ENCODE data around the gene NLGN1.

The NLGN1 gene

GRCh38 chr3:173401369-173401768 is 3.8 kb downstream of the NLGN1 start:
- TF ChIP-seq, protein P1, sequence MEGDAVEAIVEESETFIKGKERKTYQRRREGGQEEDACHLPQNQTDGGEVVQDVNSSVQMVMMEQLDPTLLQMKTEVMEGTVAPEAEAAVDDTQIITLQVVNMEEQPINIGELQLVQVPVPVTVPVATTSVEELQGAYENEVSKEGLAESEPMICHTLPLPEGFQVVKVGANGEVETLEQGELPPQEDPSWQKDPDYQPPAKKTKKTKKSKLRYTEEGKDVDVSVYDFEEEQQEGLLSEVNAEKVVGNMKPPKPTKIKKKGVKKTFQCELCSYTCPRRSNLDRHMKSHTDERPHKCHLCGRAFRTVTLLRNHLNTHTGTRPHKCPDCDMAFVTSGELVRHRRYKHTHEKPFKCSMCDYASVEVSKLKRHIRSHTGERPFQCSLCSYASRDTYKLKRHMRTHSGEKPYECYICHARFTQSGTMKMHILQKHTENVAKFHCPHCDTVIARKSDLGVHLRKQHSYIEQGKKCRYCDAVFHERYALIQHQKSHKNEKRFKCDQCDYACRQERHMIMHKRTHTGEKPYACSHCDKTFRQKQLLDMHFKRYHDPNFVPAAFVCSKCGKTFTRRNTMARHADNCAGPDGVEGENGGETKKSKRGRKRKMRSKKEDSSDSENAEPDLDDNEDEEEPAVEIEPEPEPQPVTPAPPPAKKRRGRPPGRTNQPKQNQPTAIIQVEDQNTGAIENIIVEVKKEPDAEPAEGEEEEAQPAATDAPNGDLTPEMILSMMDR (IDR thresholded peaks at IDR 0.05; ENCODE audit: unreplicated experiment in 3 of 3): no peak
- Mint-ChIP-seq H3K4me3 (no peak overlapping the region), H3K9me3 (no peaks in the 10 kb centered on the region), H3K4me1 (peaks cover 32% of the 10 kb centered on the region), H3K27me3 (ENCODE audit: low read depth) (peaks cover 19% of the 10 kb centered on the region), H3K36me3 (ENCODE audit: low read depth) (no peaks in the 10 kb centered on the region), H3K27ac (peak overlapping the region in 1 of 3 experiments; percentile 16)

DNA sequence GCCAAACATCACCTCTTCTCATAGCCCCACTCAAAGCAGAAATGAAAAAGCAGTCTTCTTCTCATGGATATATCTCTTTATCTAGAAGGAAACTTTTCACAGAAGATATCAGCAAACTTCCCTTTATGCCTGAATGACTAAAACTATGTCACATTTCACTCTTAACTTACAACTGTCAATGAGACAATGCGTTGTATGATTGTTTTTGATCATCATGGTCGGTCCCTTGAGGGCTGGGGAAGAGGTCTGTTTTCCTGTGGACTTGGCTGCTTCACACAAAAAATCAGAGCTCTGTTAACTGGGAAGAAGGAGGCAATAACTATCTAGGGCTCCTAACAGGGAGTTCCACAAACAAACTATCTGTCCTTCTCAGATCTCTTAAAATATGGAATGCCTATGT is 5.1 kb downstream of the NLGN1 start:
- Mint-ChIP-seq H3K4me1 (peaks cover 24% of the 10 kb centered on the region), H3K36me3 (ENCODE audit: low read depth) (no peaks in the 10 kb centered on the region), H3K27me3 (ENCODE audit: low read depth) (peaks cover 9% of the 10 kb centered on the region), H3K9me3 (no peaks in the 10 kb centered on the region), H3K4me3 (no peak overlapping the region), H3K27ac (no peak overlapping the region)
- TF ChIP-seq, protein P1 (IDR thresholded peaks at IDR 0.05; ENCODE audit: unreplicated experiment in 3 of 3): no peak

GRCh38 chr3:173403376-173403775 is 5.8 kb downstream of the NLGN1 start:
- Mint-ChIP-seq H3K9me3 (no peaks in the 10 kb centered on the region), H3K4me1 (peaks cover 17% of the 10 kb centered on the region), H3K27me3 (ENCODE audit: low read depth) (peaks cover 4% of the 10 kb centered on the region), H3K36me3 (ENCODE audit: low read depth) (no peaks in the 10 kb centered on the region), H3K27ac (no peak overlapping the region), H3K4me3 (no peak overlapping the region)
- TF ChIP-seq, protein P1 (IDR thresholded peaks at IDR 0.05; ENCODE audit: unreplicated experiment in 3 of 3): no peak

DNA sequence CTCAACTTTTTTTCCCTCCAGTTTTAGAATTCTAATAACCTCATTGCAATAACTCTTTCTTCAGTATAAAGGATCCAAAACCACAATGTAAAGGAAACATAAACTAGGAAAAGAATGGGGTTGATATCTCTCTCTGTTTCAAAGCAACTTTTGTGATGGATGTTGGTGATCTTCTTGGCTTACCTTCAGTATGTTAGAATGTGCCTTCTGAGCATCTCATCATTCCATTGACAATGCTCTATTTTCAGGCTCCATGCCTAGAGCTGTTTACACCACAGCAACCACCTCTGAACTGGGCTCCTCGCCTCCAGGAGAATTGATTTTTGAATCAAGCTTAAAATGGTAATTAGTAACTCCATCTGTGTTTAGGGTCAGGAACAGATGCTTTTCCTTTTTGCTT is 6.6 kb downstream of the NLGN1 start:
- Mint-ChIP-seq H3K36me3 (ENCODE audit: low read depth) (no peaks in the 10 kb centered on the region), H3K27ac (no peak overlapping the region), H3K4me1 (peaks cover 12% of the 10 kb centered on the region)

GRCh38 chr3:173410436-173410835 is 12.9 kb downstream of the NLGN1 start:
- no peaks in the 10 kb centered on the region for H3K27me3 Mint-ChIP-seq (ENCODE audit: low read depth)
- H3K36me3 Mint-ChIP-seq (ENCODE audit: low read depth): no peaks in the 10 kb centered on the region
- peaks cover 20% of the 10 kb centered on the region for H3K4me1 Mint-ChIP-seq
- H3K4me3 Mint-ChIP-seq: no peak overlapping the region
- H3K9me3 Mint-ChIP-seq: no peaks in the 10 kb centered on the region
- TF ChIP-seq, protein P1 (IDR thresholded peaks at IDR 0.05; ENCODE audit: unreplicated experiment in 3 of 3): no peak
- H3K27ac Mint-ChIP-seq: no peak overlapping the region

More for the DNA sequence above, 6.6 kb downstream of the NLGN1 start:
- peaks cover 4% of the 10 kb centered on the region for H3K27me3 Mint-ChIP-seq (ENCODE audit: low read depth)
- TF ChIP-seq, protein P1 (IDR thresholded peaks at IDR 0.05; ENCODE audit: unreplicated experiment in 3 of 3): no peak
- H3K4me3 Mint-ChIP-seq: no peak overlapping the region
- H3K9me3 Mint-ChIP-seq: no peaks in the 10 kb centered on the region

- TF ChIP-seq, protein P1 (IDR thresholded peaks at IDR 0.05; ENCODE audit: unreplicated experiment in 3 of 3): no peak
- Mint-ChIP-seq H3K27ac (peak overlapping the region in 2 of 3 experiments; percentile 12 to 18), H3K4me1 (peaks cover 20% of the 10 kb centered on the region), H3K27me3 (ENCODE audit: low read depth) (no peaks in the 10 kb centered on the region), H3K9me3 (no peaks in the 10 kb centered on the region), H3K4me3 (no peak overlapping the region), H3K36me3 (ENCODE audit: low read depth) (no peaks in the 10 kb centered on the region)
Measured at GRCh38 chr3:173410849-173411248, 13.3 kb downstream of the NLGN1 start.
